Measurements from ENCODE around the gene VIP.
"Not testable (repeated sequence)": the region's sequence is repeated elsewhere in the genome, so short reads cannot be mapped to it uniquely, and the experiment has no call there.

The VIP gene

GRCh38 chr6:152750694-152751093 lies at the start of gene VIP:
VIP (plus strand) TSS chr6:152750797; CDS start chr6:152752178, 1,381 bp downstream.
- no peak for DNase-seq

- DNase-seq: no peak
These were observed 49.3 kb upstream of the VIP start for GRCh38 chr6:152701081-152701862.

DNA sequence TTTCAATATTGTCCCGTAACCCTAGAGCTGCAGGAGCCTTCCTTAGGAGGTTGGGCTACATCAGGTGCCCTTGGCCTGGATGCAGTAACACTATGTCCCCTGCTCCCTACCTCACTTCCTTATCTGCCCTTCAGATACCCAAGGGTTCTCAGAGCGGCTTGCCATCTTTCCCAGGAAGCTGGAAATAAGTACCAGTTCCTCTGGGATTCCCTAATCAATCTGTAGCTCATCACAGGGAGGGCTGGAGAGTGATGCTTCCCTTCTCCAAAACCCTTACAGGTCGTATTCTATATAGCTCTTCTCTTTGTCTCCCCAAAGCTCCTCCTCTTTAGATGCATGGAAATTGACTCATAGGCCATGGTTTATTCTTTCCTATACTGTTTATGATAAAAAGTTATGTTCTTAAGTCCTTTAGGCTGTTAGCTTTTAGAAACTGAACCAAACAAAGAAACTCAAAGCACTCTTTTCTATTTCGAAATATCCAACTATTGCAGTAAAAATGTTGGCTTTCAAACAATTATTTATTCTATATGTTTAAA lies 48.7 kb upstream of the VIP start:
- DNase-seq: no peak

DNA sequence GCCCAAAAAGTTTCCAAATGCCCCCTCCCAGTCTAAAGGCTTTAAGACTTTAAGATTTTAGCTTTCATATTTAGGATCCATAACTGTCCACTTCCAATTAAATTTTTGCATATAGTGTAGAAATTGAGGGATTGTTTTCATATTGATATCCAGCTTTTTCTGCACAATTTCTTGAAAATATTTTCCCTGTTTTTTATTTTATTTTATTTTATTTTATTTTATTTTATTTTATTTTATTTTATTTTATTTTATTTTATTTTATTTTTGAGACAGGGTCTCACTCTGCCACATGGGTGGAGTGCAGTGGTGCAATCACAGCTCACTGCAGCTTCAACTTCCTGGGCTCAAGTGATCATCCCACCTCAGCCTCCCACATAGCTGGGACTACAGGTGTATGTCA lies 46.8 kb upstream of the VIP start:
- not testable (repeated sequence) for DNase-seq

- no peak for DNase-seq
These were observed 45.3 kb upstream of the VIP start for GRCh38 chr6:152705327-152705726.

- DNase-seq: no peak
These were observed 34.3 kb upstream of the VIP start for GRCh38 chr6:152716322-152716721.

DNA sequence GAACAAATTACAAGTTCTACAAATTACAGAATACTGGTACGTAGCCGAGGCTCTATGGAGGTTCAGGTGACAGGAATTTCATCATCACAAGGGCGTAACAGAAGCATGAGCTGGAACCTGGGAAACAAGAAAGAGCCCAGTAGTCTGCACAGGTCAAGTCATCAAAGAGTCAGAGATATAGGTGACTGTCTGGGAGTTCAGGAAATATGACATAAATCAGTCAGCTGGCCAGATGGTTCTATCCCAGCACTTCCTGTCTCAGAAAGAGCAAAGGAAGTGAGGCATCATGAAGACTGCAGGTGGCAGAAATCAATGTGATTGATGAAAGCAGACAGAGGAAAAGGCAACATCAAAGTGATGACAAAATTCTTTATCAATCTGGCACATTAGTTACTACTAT lies 29.6 kb upstream of the VIP start:
- no peak for DNase-seq

GRCh38 chr6:152721956-152722355 lies 28.6 kb upstream of the VIP start:
- no peak for DNase-seq

DNA sequence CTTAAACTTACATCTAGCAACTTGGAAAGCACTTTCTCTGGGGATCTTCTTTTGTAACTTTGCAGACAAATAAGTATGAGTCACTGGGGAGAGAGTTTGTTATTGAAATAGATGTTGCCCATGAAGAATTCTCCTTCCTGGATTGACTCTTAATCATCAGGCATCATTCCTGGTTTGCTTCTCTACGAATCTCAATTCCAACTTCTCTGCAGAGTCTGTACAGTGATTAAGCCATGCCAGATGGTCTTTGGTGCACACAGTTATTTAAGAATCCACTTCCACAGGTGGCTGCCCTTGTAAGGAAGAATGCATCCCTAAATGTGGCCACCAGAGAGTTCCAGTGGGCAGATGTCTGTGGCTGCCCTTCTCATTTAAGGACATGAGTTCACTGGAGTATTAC lies 27.2 kb upstream of the VIP start:
- DNase-seq: no peak

- no peak for DNase-seq
These were observed 24.3 kb upstream of the VIP start for GRCh38 chr6:152726313-152726712.

GRCh38 chr6:152727507-152727906 lies 23.1 kb upstream of the VIP start:
- no peak for DNase-seq

GRCh38 chr6:152734630-152735029 lies 16.0 kb upstream of the VIP start:
- no peak for DNase-seq

- DNase-seq: no peak
These were observed 13.8 kb upstream of the VIP start for GRCh38 chr6:152736687-152737273.

GRCh38 chr6:152745509-152746171 lies 5.0 kb upstream of the VIP start:
- no peak for DNase-seq

- DNase-seq: no peak
These were observed 4.4 kb upstream of the VIP start for GRCh38 chr6:152746172-152746553.

GRCh38 chr6:152748843-152749242 lies 1.8 kb upstream of the VIP start:
- no peak for DNase-seq

DNA sequence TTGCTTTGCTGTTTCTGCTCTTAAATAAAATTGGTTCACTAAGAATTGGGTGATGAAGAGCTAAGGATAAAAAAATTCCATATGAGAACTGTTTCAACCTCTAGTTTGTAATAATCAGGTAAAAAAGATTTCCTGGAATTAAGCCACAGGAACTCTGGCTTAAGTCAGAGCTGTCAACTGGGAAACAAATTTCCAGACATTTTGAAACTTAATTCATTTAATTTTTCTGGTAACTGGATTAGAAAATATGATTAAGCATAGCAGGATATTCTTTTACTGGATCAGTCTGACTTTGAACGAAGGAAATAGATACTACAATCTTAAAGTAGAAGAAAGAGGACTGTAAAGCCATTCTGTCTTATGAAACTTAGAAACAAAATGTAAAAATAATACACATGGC lies 1.3 kb upstream of the VIP start:
- DNase-seq: no peak

DNA sequence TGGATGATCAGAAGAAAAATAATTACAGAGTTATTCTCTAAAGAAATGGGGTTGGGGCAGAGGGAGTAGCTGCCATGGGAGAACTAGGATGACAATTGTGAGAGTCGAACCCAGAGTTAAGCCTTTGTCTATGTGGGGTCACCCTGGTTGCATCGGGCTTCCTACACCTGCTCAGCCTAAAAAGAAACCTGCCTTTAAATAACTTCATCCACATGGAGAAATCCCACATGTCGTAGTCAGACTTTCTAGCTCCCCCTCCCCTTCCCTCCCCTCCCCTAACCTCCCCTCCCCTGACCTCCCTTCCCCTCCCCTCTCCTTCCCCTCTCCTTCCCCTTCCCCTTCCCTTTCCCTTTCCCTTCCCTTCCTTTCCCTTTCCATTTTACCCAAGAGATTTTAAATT lies 14.7 kb downstream of the VIP start:
- no peak for DNase-seq

DNA sequence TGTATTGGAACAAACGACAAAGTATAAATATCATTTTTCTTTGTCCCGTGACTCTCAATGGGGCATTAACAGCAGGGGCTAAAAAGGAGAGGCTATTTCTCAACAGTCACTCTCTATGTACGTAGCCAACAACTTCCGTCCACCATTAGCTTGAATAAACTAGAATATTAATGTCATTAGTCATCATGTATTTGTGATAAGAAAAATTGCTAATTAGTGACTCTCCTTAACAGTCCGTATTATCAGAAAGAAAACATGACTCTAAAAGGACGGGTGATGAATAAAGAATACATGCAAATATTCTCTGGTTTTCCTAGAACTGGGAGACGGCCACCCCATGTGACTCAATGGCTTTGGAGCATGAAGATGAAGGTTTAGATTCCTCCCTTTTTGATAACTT lies 18.6 kb downstream of the VIP start:
- no peak for DNase-seq

DNA sequence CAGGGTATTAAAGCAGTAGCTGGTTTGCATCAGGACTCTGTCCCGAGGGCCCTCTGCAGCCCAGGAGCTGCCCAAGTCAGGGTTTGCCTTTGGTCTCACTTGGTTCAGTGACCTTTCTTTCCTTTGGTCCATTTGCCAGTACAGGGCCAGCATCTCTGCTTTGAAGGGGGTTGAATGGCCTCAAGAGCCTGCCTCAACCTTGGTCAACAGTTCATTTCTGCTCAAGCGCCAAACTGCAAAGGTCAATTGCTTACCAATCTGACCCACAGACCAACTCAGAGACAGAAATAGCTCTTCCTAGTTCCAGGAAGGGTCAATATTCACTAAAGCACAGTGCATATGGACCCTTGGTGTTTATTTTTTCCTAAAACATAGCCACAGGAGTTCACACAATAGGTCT lies 19.4 kb downstream of the VIP start:
- no peak for DNase-seq

DNA sequence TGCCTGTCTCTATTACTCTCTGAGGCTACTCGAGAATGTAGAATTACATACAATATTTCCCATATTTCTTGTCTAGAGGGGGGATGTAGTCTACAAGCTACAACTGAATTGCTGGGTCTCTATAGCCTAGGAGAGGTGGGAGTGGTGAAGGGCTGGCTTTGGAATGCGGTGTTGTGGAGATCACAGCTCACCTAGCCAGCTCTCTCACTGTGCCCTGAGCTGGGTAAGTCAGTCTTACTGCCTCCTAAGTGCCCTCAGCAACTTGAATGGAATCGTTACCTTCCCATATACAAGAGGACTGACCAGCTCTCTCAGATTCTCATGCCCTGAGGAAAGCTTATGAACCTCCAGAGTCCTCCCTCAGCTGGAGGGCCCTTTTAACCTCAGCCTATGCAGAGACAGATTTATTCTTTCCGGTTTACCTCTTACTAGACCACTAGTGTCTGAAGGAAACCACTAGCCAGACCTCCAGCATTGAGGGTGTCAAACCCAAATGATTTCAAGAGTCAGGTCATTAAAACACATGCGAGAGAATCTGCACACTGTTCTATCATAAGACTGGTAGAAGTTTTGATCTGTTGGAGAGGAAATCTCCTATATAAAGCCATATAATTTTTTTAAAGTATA lies 20.6 kb downstream of the VIP start:
- DNase-seq: no peak

DNA sequence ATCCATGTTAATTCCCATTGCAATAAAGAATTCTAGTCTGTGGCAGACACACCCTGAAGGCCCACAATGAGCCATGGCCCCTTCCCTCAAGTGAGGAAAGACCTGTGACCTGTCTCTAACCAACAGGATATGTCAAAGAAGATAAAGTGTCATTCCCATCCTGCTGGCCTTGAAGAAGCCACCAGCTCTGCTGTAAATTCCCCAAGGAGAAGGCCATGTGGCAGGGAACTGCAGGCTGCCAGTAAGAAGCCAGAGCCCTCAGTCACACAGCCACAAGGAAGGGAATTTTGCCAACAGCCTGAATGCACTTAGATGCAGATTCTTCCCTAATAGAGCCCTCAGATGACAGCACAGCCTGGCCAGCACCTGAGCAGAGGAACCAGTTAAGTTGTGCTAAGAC lies 24.8 kb downstream of the VIP start:
- DNase-seq: no peak

- DNase-seq: no peak
These were observed 26.2 kb downstream of the VIP start for GRCh38 chr6:152776833-152777232.

Measured in hippocampal formation (tissue), 2 donors.